Measurements from ENCODE around the gene KAZN.

The KAZN gene

GRCh38 chr1:14718476-14718875 lies 120.0 kb downstream of the KAZN start:
- FAIRE-seq = no peak

GRCh38 chr1:14723401-14723800 lies 124.9 kb downstream of the KAZN start:
- no peak for FAIRE-seq

DNA sequence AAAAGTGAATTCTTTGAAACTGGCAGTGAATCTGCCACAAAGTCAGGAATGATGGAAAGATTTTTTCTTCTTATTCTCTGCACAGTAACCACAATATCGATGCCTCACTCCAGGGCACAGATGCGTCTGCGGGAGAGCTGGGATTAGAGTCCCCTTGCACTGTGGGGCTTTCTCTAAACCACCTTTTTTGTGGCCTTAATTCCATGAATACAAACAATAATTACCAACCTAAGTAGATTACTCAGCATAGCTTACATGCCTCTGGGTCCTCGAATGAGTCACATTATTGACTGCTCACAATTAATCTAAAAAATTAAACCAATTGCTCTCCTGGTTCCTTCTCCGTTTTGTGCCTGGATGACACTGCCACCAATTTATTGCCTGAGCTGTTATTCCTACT lies 125.8 kb downstream of the KAZN start:
- FAIRE-seq = no peak

GRCh38 chr1:14724678-14725077 lies 126.2 kb downstream of the KAZN start:
- no peak for FAIRE-seq

- FAIRE-seq = no peak
Measured at GRCh38 chr1:14725238-14725637, 126.8 kb downstream of the KAZN start.

DNA sequence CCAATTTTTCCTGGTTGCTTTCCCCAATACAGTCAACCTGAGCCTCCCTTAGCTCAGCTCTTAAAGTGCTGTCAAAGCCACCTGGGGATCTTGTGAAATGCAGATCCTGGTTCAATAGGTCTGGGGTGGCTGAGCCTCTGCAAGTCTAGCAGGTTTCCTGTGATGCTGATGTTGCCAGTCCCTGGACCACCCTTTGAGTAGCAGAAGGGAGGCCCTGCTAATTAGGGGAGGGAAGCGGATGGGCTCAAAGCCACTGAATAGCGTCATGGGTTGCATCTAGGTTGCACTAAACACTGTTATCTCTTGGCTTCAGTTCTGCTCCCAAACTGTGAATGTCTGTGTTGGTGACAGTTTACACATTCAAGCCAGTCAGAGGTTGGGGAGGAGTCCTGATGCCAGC lies 127.2 kb downstream of the KAZN start:
- no peak for FAIRE-seq

GRCh38 chr1:14726606-14727005 lies 128.1 kb downstream of the KAZN start:
- FAIRE-seq = no peak

DNA sequence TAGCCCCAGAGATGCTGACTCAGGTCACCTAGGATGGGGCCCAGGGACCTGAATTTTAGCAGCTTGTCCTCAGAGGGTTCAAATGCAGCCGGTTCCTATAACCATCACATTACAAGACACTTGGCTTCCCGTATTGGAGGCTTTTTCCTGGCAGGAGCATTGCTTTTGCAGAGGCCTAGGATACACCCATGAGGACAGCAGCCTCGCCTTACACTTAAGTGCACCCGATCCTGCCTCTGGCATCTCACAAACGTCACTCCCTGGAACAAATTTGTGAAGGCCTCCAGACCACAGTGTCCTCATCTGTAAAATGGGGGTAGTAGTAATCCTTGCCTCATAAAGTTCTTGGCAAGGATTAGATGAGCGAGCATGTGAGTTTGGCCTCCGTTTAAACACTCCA lies 130.0 kb downstream of the KAZN start:
- no peak for FAIRE-seq

- no peak for FAIRE-seq
Measured at GRCh38 chr1:14732728-14733047, 134.2 kb downstream of the KAZN start.

- FAIRE-seq = no peak
Measured at GRCh38 chr1:14733048-14733778, 134.7 kb downstream of the KAZN start.

- FAIRE-seq = no peak
Measured at GRCh38 chr1:14733779-14734140, 135.3 kb downstream of the KAZN start.

DNA sequence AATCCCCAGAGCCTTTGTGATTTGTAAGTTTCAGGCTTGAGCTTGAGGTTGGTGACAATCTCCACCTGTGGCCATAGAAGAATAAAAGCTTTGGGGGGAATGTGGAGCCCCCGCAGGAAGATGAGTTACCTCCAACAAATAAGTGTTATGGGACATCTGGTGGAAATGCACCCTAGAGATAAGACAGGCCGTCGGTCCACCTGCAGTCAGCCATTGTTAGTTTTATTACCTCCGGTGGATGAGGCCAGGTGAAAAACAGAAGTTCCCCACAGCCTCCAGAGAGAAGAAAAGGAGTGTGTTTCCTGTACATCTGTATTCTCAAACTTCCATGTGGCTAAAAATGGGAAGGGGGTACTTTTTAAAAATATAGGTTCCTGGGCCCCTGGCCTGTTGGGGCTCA lies 137.4 kb downstream of the KAZN start:
- FAIRE-seq = no peak

DNA sequence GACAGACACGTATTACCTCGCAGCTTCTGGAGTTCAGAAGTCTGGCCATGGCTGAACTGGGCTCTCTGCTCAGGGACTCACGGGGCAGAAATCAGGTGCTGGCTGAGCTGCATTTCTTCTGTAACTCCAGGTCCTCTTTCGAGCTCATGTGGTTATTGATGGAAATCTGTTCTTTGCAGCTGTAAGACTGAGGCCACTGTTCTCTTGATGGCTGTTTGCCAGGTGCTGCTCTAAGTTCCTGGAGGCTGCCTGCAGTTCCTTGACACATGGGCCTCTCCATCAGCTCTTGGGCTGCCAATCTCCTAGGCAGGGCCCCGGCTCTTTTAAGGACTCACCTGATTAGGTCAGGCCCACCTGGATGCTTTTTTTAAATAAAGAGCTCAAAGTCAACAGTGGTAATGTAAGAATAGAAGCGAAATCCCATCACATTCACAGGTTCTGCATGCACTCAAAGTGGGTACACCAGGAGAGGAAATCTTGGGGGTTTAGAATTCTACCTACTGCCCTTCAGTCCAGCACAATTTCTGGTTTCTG lies 139.1 kb downstream of the KAZN start:
- no peak for FAIRE-seq

GRCh38 chr1:14738235-14738634 lies 139.8 kb downstream of the KAZN start:
- no peak for FAIRE-seq

DNA sequence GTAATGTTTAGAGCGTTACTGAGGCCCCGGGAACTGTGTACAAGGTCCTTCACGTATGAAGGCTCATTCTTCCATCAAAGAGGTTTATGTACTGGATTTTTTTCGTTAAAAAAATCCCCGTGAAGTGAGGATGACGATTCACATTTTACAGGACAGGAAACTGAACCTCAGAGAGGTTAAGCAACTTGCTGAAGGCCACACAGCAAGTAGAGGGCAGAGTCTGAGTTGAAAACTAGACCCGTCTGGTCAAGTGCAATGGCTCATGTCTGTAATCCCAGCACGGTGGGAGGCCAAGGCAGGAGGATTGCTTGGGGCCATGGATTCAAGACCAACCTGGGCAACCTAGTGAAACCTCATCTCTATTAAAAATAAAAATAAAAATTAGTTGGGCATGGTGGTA lies 140.2 kb downstream of the KAZN start:
- FAIRE-seq = no peak

GRCh38 chr1:14739082-14739832 lies 140.8 kb downstream of the KAZN start:
- no peak for FAIRE-seq

DNA sequence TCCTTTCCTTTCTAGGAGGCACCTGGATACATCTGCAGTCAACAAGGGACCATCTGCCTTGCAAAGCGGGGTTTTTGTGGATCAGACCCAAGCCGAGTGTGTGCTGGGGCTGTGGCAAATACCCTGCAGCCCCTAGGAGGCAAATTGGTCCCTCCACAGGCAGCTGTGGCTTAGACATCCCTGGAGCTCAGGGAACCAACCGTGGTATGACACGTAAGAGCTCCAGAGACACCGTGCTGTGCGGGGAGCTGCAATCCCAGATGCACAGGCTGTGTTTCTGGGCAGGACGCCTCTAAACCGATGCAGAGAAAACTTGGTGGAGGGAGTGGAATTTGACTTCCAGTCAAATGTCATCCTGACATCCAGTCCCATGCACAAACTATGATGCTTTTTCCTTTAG lies 141.5 kb downstream of the KAZN start:
- no peak for FAIRE-seq

DNA sequence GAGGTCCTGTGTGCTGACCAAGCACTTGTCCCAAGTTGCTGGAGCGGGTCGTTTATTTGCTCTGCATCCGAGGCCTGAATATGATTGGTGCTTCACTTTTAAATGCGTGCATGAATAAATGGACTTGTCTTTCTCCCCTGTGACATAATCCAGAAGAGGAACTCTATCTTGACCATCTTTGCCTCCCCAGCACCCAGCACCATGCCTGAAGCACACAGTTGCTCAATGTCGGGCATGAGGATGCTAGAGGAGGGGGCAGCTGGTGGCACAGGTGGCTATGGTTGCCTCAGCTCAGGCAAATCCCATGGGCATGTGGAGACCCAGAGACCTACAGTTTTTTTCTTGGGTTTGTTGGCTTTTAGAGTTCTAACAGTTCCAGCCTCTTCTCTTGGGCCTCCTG lies 142.6 kb downstream of the KAZN start:
- FAIRE-seq = no peak

GRCh38 chr1:14741532-14741931 lies 143.0 kb downstream of the KAZN start:
- no peak for FAIRE-seq

GRCh38 chr1:14742181-14742980 lies 143.9 kb downstream of the KAZN start:
- no peak for FAIRE-seq

DNA sequence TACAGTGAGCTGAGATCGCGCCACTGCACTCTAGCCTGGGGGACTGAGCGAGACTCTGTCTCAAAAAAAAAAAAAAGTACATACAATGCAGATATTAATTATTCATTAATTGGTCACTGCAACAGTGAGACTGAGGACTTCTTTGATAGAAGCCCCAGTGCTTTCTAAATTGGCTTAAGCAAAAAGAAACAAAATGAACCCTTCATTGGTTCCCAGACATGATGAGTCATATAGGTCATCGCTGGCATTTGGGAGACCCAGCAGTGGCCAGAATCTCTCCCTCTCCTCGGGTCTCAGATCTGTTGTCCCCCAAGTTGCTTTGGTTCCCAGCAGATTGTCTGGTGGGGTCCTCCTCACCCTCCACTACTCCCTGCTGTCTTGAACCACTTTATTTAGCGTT lies 144.9 kb downstream of the KAZN start:
- FAIRE-seq = no peak

DNA sequence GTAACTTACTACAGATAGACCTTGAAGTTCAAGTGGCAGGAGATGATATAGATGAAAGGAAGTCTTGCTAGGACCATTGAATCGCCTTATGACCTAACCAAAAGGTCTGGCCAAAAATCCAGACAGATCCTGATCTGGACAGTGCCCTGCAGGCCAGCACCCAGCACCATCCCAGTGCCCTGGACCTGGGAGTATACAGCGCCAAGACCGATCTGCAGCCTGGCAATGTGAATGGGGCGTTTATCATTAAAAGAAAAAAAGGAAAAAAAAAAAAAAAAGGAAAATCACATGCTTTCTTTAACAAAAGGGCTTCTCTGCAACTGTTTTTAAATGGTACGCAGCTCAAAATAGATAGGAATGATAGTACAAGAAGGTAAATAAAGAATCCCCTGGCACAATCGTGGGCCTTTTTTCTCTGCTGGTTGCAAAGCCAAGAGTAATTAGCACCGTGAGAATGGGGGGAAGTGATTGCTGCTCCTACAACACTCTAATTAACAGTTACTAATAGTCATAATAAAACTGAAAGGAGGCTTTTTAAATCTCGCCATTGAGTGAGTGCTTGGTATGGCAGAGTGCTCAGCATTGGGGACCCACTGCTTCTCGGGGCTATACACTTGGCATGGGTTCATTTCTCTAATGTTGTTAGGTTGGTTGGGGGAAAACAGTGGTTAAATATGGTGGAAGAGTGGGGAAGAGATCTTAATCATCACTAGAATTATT lies 146.7 kb downstream of the KAZN start:
- no peak for FAIRE-seq

- FAIRE-seq = no peak
Measured at GRCh38 chr1:14745789-14746188, 147.3 kb downstream of the KAZN start.

Measured in islet of Langerhans (tissue), 1 donor.